Inferior parietal cortex (tissue), 1 donor: ENCODE measurements around the gene TRAIP.
"Not testable (repeated sequence)": the region's sequence is repeated elsewhere in the genome, so short reads cannot be mapped to it uniquely, and the experiment has no call there.

ENCODE experiments used
- DNase-seq: peaks from one replicate; pipeline ENCODE4 v3.0.0-alpha.2; 2016; ENCODE audit errors: extremely low spot score

Gene TRAIP

DNA sequence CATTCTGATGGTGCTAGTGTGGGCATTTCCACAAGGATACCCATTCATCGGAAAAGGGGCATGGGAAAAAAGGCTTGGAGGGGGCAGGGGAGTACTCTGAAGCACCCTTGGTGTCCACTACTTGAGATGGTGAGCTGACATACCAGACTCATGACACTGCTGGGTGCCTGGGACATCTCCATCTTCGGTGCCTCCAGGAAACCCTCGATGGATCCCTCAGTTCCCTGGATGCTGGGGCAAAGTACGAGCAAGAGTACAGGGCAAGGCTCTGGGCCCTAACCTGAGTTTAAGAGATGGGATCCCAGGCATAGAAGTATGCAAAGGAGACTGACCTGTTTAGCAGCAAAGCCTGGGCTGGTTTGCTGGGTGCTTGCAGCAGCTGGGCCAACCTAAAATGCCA, 64.8 kb downstream of the TRAIP start:
- no peak for DNase-seq

DNA sequence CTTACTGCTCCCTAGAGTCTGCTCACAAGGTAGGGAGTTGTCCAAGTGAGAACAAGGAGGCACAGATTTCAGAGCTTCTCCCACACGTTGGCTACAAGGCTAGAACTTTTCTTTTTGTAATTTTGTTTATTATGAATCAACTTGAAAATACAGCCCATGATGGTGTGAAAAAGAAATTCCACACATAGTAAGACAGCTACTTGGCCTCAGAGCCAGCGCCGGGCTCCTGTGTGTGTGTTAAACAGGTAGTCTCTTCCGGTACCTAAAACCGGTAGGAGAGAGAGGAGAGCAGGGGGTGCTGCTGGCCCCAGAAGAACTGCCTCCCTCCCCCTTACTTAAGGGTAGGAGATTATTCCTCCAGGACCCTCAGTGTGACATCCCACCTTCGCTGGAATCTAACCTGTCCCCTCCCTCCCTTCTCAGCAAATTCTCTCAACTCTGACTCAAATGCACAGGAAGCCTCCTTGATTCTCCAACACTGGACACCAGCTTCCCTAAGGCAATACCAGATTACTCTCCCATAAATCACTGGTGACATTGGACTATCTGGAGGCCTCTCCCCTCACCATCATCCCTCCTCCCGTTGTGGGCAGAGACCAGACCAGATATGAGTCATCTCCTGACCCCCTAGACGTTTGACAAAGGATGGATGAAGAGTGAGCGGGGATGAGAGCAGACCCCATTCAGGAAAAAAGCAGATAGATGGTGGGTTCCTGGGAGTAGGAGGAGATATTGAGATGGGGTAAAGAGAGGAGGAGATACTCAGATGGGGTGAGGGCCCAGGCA, 65.5 kb downstream of the TRAIP start:
- no peak for DNase-seq

DNA sequence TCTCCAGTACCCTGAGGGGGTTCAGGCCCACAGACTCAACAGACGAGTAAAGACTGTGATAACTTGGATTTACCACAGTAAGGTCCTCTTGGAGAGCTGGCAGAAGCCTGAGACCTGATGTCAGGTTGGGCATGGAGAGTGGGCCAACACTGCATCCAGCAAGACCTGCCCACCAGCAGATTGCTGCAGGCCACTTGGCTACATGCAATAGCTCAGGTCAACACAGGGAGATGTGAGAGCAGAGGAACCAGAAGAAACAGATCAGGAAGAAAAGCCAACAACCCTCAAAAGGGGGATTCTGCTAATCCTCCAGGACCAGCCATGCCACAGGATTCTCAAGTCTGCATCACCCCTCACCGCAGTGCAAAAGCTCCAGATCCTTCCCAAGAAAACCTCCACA, 68.3 kb downstream of the TRAIP start:
- no peak for DNase-seq

DNA sequence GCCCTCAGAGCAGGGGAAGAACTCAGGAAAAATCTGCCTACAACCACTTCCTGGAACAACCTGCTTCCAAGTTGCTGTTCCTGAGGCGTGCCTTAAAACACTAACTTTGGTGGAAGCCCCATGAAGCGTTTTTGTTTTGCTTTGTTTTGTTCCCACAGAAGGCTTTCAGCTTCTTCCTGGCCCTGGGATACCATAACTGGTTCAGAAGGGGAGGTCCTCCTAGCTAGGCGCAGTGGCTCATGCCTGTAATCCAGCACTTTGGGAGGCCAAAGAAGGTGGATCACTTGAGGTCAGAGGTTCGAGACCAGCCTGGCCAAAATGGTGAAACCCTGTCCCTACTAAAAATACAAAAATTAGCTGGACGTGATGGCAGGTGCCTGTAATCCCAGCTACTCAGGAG, 68.8 kb downstream of the TRAIP start:
- DNase-seq = no peak

DNA sequence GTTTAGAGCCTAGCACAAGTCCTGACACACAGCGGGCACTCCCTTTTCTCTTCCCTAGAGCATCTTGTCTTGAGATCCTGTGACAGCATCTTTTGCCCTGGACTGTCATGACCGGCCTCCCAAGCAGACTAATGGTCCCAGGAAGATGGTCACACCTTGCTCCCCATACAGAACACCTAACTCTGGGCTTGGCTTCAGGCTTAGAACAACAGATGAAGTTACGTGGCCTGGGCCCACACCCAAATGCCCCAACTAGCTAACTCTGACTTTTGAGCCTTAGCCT, 69.2 kb downstream of the TRAIP start:
- DNase-seq = no peak

DNA sequence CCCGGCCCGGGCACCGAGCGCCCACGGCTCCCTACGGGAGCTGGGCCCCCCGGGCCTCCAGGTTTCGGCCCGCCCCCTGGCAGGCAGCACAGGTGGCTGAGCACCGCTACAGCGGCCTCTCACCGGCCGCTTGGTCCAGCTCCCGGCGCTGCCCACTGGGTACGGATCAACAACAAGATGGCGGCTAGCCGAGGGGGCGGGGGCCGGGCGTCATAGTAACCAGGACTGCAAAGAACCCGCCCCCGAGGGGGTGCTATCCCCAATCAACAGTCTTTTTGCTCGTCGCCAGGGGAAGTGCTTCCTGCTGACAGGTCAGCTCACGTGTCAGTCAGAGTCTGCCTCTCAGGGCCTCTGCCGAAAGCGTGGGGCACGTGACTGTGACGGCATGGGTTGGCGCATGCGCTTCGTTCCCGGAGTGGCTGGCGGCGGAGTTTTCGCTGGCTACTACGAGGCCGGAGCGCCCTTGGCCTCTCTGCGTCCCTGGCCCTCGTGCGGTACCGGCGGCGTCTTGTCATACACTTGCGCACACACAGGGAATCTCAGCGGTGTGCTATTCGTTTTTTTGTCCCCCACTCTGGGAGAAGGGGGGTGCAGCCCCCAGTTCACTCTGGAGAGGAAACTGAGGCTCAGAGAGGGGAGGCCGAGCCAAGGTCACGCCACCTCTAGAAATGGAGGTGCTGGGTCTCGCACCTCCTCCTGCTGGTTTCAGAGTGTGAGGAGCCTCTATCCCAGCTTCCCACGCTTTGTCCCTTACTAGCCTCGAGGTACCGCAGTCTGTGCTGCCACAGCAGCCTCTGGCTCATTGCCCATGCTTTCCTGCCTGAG, 69.8 kb downstream of the TRAIP start, which contains the start of gene IP6K1:
TSS of gene IP6K1 (minus strand) at position 186 of the 825 bp plus-strand sequence. CDS start 38,502 bp downstream, outside the sequence.
- DNase-seq = peak; percentile 100

DNA sequence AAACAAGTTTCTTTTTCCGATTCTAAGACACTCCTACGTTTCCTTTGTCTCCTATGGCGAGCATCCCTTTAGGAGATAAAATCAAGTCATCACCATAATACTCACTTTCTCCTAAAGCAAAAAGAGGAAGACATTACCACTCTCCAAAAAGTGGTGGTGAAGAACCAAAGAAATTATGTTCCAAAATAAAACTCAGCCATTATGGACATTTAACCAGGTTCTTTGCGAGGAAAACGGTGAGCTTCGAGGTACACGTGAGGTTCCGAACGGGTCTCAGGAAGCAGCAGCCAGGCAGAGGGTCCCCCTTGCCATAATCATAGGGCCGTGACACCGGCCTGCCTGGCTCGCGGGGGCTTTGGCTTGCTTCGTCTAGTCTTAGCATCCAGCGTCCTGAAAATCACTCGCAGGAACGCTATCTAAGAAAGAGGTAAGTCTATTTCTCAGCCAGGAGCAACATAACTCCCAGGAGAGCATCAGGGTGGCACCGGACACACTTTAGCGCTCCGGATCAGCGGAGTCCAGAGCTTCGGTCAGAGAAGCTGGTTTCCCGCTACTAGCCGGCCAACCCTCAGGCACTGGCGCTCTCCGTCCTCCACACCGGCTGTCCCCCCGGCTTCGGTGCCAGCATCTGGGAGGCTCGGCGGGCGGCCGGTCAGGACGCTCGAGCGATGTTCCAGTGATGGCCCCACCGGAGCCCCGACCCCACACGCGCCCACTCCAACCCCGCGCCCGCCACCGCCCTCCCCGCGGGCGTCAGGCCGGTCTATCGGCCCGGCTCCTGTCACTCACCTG, 70.6 kb downstream of the TRAIP start:
- DNase-seq = no peak

DNA sequence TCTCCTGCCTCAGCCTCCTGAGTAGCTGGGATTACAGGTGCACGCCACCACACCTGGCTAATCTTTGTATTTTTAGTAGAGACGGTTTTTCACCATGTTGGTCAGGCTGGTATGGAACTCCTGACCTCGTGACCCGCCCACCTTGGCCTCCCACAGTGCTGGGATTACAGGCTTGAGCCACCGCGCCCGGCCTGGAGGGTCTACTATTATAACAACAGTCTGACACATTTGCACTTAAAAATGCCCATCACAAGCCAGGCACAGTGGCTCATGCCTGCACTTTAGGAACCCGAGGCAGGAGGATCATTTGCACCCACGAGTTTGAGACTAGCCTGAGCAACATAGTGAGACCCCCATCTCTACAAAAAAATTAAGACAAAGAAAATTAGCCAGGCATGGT, 74.1 kb downstream of the TRAIP start:
- DNase-seq = not testable (repeated sequence)

DNA sequence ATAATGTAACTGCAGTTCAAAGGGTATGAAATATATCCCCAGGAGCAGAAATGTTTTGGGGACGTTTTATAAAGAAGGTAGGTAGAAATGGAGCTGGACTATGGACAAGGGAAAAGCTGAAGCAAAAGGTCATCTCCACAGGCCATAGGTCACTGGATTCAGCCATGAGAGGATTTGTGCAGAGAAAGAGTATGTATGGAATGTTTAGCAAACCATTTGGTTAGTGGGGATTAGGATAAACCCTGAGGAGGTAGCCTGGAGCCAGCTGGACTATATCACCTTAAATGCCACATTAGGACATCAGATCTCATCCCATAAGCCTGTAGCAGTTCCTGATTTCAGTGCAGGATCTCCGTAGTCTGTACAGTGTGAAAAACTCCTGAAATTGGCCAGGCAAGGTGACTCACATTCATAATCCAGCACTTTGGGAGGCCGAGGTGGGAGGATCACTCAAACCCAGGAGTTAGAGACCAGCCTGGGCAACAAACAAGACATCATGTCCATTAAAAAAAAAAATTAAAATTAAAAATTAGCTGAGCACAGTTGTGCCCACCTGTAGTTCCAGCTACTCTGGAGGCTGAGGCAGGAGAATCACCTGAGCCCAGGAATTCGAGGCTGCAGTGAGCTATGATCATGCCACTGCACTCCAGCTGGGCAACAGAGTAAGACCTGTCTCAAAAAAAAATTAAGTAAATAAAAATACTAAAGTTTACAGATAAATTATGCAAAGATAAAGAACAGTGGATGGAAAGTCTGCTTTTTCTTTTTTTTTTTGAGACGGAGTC, 74.8 kb downstream of the TRAIP start:
- no peak for DNase-seq

DNA sequence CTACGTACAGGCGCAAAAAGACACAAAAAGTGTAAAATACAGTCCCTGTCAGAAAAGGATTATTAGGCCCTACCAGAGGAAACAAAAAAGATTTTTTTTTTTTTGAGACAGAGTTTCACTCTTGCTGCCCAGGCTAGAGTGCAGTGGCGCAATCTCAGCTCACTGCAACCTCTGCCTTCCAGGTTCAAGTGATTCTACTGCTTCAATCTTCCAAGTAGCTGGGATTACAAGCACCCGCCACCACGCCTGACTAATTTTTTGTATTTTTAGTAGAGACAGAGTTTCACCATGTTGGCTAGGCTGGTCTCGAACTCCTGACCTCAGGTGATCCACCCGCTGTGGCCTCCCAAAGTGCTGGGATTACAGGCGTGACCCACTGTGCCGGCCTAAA, 75.4 kb downstream of the TRAIP start:
- not testable (repeated sequence) for DNase-seq

DNA sequence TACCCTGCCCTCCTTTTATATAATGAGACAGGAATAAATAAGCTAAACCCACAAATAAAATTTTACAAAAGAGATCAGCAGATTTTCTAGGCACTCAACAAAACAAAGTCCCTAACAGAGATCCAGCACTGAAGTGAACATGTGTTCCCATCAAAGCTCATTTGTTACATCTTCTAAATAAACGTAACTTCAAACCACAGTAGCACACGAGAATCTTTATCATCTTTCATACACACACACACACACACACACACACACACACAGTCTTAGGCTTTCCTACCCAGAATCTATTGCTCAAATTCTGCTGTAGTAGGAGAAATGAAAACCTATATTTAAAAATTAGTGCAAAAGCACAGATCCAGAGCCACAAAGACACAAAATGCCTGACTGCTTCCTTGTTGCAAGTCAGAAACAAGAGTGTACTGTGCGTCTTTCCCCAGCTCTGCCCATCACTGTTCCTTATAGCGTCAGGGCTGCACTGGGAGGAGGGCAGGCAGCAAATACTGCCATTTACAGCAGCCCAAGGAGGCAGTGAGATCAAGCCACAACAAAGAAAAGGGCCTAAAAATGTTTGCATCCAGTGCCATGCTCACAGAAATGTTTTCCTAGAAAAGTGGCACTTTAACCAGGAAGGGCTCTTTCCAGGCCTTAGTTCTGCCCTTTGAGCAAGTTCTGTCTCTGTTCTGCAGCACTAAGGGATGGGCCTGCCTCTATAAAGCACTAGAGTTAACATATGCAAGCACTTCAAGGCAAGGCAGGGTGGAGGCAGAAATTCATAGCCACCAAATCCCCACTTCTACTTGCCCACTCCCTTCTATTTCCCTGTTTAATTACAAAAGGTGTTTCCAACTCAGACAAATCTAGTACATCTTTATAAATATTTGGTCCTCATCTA, 76.0 kb downstream of the TRAIP start:
- no peak for DNase-seq

DNA sequence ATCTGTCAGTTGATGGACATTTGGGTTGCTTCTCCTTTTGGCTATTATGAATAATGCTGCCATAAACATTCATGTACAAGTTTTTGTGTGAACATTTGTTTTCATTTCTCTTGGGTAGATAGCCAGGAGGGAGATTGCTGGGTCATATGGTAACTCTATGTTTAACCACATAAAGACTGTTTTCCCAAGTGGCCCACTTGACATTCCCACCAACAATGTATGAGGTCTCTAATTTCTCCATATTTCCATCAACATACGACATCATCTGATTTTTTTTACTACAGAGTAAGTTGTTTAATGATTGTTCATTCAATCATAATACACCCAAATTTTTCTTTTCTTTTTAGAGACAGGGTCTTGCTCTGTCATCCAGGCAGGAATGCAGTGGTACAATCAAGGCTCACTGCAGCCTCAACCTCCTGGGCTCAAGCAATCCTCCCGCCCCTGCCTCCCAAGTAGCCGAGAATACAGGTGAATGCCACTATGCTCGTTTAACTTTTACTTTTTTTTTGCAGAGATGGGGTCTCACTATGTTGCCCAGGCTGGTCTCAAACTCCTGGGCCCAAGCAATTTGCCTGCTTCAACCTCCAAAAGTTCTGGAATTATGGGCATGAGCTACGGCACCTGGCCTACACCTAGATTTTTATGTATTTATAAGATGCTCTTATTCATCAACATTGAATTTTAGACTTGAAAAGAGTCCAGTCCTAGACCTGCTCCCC, 76.8 kb downstream of the TRAIP start:
- DNase-seq = no peak
